Pulmonary artery endothelial cell (primary cell): ENCODE data around the gene RASGEF1C. TPM values are rescaled to one million over a fixed set of nuclear protein-coding genes. Genes with fewer than 3 reads are reported as not detected.
A peak's percentile ranks its signal among the peaks of the same experiment; 100 is the strongest.

Experiments used
- DNase-seq: peaks from one replicate; pipeline ENCODE4 v3.0.0-alpha.2; 2011; ENCODE audit warnings: low read depth, low spot score
- total RNA-seq: library from RNA; depleted of rRNA; stranded (reverse); fragments of >200 nt; gene quantifications from 2 replicates; pipeline ENCODE4 v1.2.3, GENCODE V29; 2014

Gene RASGEF1C
- total RNA-seq, 1 donor from 2014 or later = not detected

GRCh38 chr5:180084638-180085561 lies 124.1 kb downstream of the RASGEF1C start:
- no peak for DNase-seq

- DNase-seq = no peak
Measured at GRCh38 chr5:180083529-180084060, 125.4 kb downstream of the RASGEF1C start.

GRCh38 chr5:180082633-180083420 lies 126.2 kb downstream of the RASGEF1C start:
- no peak for DNase-seq

- no peak for DNase-seq
Measured at GRCh38 chr5:180081481-180081880, 127.5 kb downstream of the RASGEF1C start.

GRCh38 chr5:180080486-180081280 lies 128.3 kb downstream of the RASGEF1C start:
- DNase-seq = no peak

- no peak for DNase-seq
Measured at GRCh38 chr5:180079702-180080466, 129.1 kb downstream of the RASGEF1C start.

- no peak for DNase-seq
Measured at GRCh38 chr5:180078348-180078747, 130.7 kb downstream of the RASGEF1C start.

GRCh38 chr5:180077594-180078284 lies 131.3 kb downstream of the RASGEF1C start:
- DNase-seq = no peak

- no peak for DNase-seq
Measured at GRCh38 chr5:180075703-180076102, 133.3 kb downstream of the RASGEF1C start.

GRCh38 chr5:180074462-180074861 lies 134.5 kb downstream of the RASGEF1C start:
- DNase-seq = no peak

GRCh38 chr5:180072556-180072955 lies 136.5 kb downstream of the RASGEF1C start:
- no peak for DNase-seq

GRCh38 chr5:180072256-180072548 lies 136.8 kb downstream of the RASGEF1C start:
- no peak for DNase-seq

GRCh38 chr5:180071531-180072255 lies 137.3 kb downstream of the RASGEF1C start, which contains the start of gene RNF130:
TSS of gene RNF130 (minus strand) at chr5:180071759. CDS start at chr5:180071702, 57 bp downstream.
- peak; percentile 75 for DNase-seq

- DNase-seq = no peak
Measured at GRCh38 chr5:180070756-180071530, 138.1 kb downstream of the RASGEF1C start.

- DNase-seq = no peak
Measured at GRCh38 chr5:180069589-180070247, 139.3 kb downstream of the RASGEF1C start.

GRCh38 chr5:180068519-180069090 lies 140.4 kb downstream of the RASGEF1C start:
- no peak for DNase-seq

- no peak for DNase-seq
Measured at GRCh38 chr5:180067986-180068385, 141.0 kb downstream of the RASGEF1C start.

GRCh38 chr5:180060192-180060591 lies 148.8 kb downstream of the RASGEF1C start:
- no peak for DNase-seq
